ENCODE data around the gene DISP3.

The DISP3 gene

GRCh38 chr1:11568687-11569086, 89.7 kb downstream of the DISP3 start:
- Histone ChIP-seq H3K9ac (ENCODE audit: insufficient read length) (no peak overlapping the region), H3K9me3 (ENCODE audit: low read depth, low read length) (no peaks in the 10 kb centered on the region), H3K4me3 (no peak overlapping the region), H3K36me3 (ENCODE audit: insufficient read depth, low read length) (no peaks in the 10 kb centered on the region), H3K27ac (no peak overlapping the region)
- no peak for DNase-seq (ENCODE audit: low read depth, low spot score)
- TF ChIP-seq FOXP2 (optimal IDR thresholded peaks at IDR 0.05; ENCODE audit: control extremely low read depth, extremely low read length, insufficient read depth) = no peak
- TF ChIP-seq EZH2 (IDR thresholded peaks at IDR 0.05) = no peak
- no peak for TF ChIP-seq POLR2AphosphoS5 (IDR thresholded peaks at IDR 0.05; ENCODE audit: borderline replicate concordance, low read depth, low read length)

DNA sequence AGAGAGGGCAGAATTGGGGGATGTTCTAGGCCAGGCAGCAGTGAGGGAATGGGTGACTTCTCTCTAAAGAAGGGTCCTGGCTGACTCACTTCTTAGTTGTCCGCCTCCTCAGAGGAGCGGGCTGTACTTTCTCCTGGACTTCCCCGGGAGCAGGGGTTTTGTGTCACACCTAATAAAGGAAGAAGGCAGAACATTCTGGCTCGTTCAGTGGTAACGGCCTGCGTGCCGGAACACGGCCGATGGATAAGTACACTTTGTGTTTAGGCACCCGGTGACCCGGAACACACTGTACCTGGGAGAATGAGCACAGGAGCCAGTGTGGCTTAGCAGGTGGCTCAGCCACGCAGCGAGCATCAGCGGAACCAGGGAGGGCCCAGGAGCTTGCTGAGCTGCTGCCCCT, 90.6 kb downstream of the DISP3 start:
- DNase-seq (ENCODE audit: low read depth, low spot score) = no peak
- TF ChIP-seq FOXP2 (optimal IDR thresholded peaks at IDR 0.05; ENCODE audit: control extremely low read depth, extremely low read length, insufficient read depth) (no peak), POLR2AphosphoS5 (IDR thresholded peaks at IDR 0.05; ENCODE audit: borderline replicate concordance, low read depth, low read length) (no peak), EZH2 (IDR thresholded peaks at IDR 0.05) (no peak)
- no peak overlapping the region for H3K27ac ChIP-seq
- no peaks in the 10 kb centered on the region for H3K9me3 ChIP-seq (ENCODE audit: low read depth, low read length)
- H3K9ac ChIP-seq (ENCODE audit: insufficient read length) = no peak overlapping the region
- no peaks in the 10 kb centered on the region for H3K36me3 ChIP-seq (ENCODE audit: insufficient read depth, low read length)
- no peak overlapping the region for H3K4me3 ChIP-seq

DNA sequence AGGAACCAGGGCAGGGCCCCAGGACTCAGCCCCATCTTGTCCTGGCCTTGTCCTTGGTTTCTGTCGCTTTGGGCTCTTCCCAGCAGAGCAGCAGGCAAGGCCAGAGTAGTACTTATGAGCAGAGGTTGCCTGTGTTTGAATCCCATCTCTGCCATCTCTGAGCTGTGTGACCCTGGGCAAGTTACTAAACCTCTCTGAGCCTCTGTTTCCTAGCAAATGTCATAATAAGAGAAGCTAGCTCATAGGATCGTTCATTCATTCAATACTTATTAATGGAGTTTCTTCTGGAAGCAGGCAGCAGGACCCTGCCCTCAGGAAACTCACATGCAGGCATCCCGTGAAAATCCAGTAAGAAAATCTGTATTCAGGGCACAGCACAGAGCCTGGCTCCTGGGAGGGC, 91.0 kb downstream of the DISP3 start:
- no peak for TF ChIP-seq EZH2 (IDR thresholded peaks at IDR 0.05)
- TF ChIP-seq FOXP2 (optimal IDR thresholded peaks at IDR 0.05; ENCODE audit: control extremely low read depth, extremely low read length, insufficient read depth) = no peak
- TF ChIP-seq POLR2AphosphoS5 (IDR thresholded peaks at IDR 0.05; ENCODE audit: borderline replicate concordance, low read depth, low read length) = no peak
- no peaks in the 10 kb centered on the region for H3K36me3 ChIP-seq (ENCODE audit: insufficient read depth, low read length)
- no peak overlapping the region for H3K9ac ChIP-seq (ENCODE audit: insufficient read length)
- H3K9me3 ChIP-seq (ENCODE audit: low read depth, low read length) = no peaks in the 10 kb centered on the region
- DNase-seq (ENCODE audit: low read depth, low spot score) = no peak
- H3K27ac ChIP-seq = no peak overlapping the region
- no peak overlapping the region for H3K4me3 ChIP-seq

DNA sequence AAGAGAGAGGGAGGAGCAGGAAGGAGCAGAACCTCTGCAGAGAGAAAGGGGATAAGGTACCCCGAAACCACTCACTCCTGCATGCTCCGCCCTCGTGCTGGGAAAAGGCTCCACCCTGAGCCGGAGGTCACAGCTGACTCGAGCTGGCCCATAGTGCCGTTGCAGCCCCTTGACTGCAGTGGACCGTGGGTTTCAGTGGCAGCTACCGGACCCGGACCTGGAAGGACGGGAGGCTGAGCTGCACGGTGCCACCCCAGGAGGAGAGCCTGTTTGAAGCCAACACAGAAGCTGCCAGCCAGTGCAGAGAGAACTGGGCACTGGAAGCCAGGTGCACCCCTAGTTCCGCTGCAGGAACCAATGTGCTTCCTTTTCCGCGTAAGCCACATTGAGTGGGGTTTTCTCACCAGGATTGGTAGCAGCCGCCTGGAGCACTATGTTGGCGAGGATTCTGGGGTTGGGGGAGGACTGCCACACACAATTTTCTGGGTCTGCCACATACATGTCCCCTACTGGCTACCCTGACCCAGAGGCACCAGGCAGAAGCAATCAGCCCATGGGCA, 91.9 kb downstream of the DISP3 start:
- Histone ChIP-seq H3K9me3 (ENCODE audit: low read depth, low read length) (no peaks in the 10 kb centered on the region), H3K36me3 (ENCODE audit: insufficient read depth, low read length) (no peaks in the 10 kb centered on the region), H3K27ac (no peak overlapping the region), H3K4me3 (no peak overlapping the region), H3K9ac (ENCODE audit: insufficient read length) (no peak overlapping the region)
- no peak for TF ChIP-seq FOXP2 (optimal IDR thresholded peaks at IDR 0.05; ENCODE audit: control extremely low read depth, extremely low read length, insufficient read depth)
- DNase-seq (ENCODE audit: low read depth, low spot score) = no peak

- DNase-seq (ENCODE audit: low read depth, low spot score) = no peak
- Histone ChIP-seq H3K9ac (ENCODE audit: insufficient read length) (no peak overlapping the region), H3K36me3 (ENCODE audit: insufficient read depth, low read length) (no peaks in the 10 kb centered on the region), H3K4me3 (no peak overlapping the region), H3K27ac (no peak overlapping the region), H3K9me3 (ENCODE audit: low read depth, low read length) (no peaks in the 10 kb centered on the region)
- TF ChIP-seq EZH2 (IDR thresholded peaks at IDR 0.05) = no peak
- no peak for TF ChIP-seq POLR2AphosphoS5 (IDR thresholded peaks at IDR 0.05; ENCODE audit: borderline replicate concordance, low read depth, low read length)
- no peak for TF ChIP-seq FOXP2 (optimal IDR thresholded peaks at IDR 0.05; ENCODE audit: control extremely low read depth, extremely low read length, insufficient read depth)
Measured at GRCh38 chr1:11571906-11572616, 93.1 kb downstream of the DISP3 start.

DNA sequence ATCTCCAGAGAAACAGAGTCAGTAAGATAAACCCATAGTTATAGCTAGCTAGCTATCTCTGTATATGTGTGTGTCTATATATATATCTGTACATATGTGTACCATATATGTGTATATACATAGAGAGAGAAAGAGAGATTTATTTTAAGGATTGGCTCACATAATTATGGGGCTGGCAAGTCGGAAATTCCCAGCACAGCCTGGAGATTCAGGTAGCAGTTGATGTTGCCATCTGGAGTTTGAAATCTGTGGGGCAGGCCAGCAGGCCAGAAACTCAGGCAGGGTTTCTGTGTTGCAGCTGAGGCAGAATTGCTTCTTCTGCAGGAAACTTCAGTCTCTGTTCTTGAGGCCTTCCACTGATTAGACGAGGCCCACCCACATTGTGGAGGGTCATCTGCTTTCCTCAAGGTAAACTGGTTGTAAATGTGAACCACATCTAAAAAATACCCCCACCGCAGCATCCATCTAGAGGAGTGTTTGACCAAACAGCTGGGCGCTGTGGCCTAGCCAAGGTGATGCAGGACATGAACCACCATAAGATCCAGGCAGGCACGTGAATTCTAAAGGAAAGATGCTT, 94.2 kb downstream of the DISP3 start:
- H3K9me3 ChIP-seq (ENCODE audit: low read depth, low read length) = no peaks in the 10 kb centered on the region

GRCh38 chr1:11575553-11575952, 96.6 kb downstream of the DISP3 start:
- Histone ChIP-seq H3K9ac (ENCODE audit: insufficient read length) (no peak overlapping the region), H3K36me3 (ENCODE audit: insufficient read depth, low read length) (no peaks in the 10 kb centered on the region), H3K9me3 (ENCODE audit: low read depth, low read length) (no peaks in the 10 kb centered on the region), H3K27ac (no peak overlapping the region), H3K4me3 (no peak overlapping the region)
- no peak for DNase-seq (ENCODE audit: low read depth, low spot score)
- TF ChIP-seq POLR2AphosphoS5 (IDR thresholded peaks at IDR 0.05; ENCODE audit: borderline replicate concordance, low read depth, low read length) (no peak), EZH2 (IDR thresholded peaks at IDR 0.05) (no peak), FOXP2 (optimal IDR thresholded peaks at IDR 0.05; ENCODE audit: control extremely low read depth, extremely low read length, insufficient read depth) (no peak)

More for the DNA sequence above, 94.2 kb downstream of the DISP3 start:
- no peak for DNase-seq (ENCODE audit: low read depth, low spot score)
- H3K4me3 ChIP-seq = no peak overlapping the region
- TF ChIP-seq POLR2AphosphoS5 (IDR thresholded peaks at IDR 0.05; ENCODE audit: borderline replicate concordance, low read depth, low read length) (no peak), EZH2 (IDR thresholded peaks at IDR 0.05) (no peak), FOXP2 (optimal IDR thresholded peaks at IDR 0.05; ENCODE audit: control extremely low read depth, extremely low read length, insufficient read depth) (no peak)
- H3K36me3 ChIP-seq (ENCODE audit: insufficient read depth, low read length) = no peaks in the 10 kb centered on the region
- no peak overlapping the region for H3K9ac ChIP-seq (ENCODE audit: insufficient read length)
- H3K27ac ChIP-seq = no peak overlapping the region

DNA sequence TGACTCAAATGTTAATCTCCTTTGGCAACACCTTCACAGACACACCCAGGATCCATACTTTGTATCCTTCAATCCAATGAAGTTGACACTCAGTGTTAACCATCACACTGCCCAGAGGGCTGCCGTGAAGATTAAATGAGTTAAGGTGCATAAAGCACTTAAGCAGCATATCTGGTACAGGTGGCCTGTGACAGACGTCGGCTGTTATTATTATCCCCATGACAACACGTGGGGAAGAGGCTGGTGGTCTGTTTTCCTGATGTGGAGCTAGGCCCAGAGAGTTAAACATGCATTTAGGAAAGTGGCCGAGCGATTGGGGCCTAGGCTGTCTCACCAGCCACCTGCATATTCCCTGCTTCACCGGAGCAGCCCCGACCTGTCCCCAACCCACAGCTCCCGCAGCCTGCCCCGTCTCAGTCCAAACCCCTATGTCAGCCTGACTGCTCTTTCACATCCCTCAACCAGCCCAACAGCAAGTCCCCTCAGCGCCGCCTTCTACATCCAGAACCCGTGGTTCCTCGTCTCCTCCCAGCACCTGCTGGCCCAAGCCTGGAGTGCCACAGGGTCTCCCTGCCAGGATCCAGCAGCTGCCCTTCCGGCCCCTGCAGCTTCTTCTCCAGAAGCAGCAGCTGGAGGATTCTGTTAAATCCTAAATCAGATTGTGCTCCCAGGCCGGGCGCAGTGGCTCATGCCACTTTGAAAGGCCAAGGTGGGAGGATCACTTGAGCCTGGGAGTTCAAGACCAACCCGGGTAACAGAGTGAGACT, 97.3 kb downstream of the DISP3 start:
- no peak overlapping the region for H3K9ac ChIP-seq (ENCODE audit: insufficient read length)
- H3K27ac ChIP-seq = no peak overlapping the region
- H3K4me3 ChIP-seq = no peak overlapping the region
- no peak for DNase-seq (ENCODE audit: low read depth, low spot score)
- H3K36me3 ChIP-seq (ENCODE audit: insufficient read depth, low read length) = no peaks in the 10 kb centered on the region
- no peaks in the 10 kb centered on the region for H3K9me3 ChIP-seq (ENCODE audit: low read depth, low read length)
- no peak for TF ChIP-seq EZH2 (IDR thresholded peaks at IDR 0.05)

All from SK-N-MC (cell line).